Uterus (tissue), 4 donors: ENCODE measurements around the gene PJVK. TPM values are rescaled to one million over a fixed set of nuclear protein-coding genes. Genes with fewer than 3 reads are reported as not detected.

Experiments used
- DNase-seq, 2 donors: peaks; one replicate each; pipeline ENCODE4 v3.0.0-alpha.2; 2019 to 2020
- H3K27ac ChIP-seq, 2 donors: fragments of 200-600 bp; sonication (generic); 1 replicate in 1 of 2; 2 replicates in 1 of 2; pipeline ENCODE4 v1.5.1; 2016 to 2018
- H3K27me3 ChIP-seq, 2 donors: fragments of 200-600 bp; sonication (generic); one replicate each; pipeline ENCODE4 v1.5.1; 2018 to 2019; ENCODE audit warnings: control low read depth in 1 of 2
- H3K36me3 ChIP-seq, 2 donors: fragments of 200-600 bp; sonication (generic); one replicate each; pipeline ENCODE4 v1.5.1; 2019; ENCODE audit warnings: control low read depth in 1 of 2
- H3K4me1 ChIP-seq, 2 donors: fragments of 200-600 bp; sonication (generic); one replicate each; pipeline ENCODE4 v1.5.1; 2018 to 2019; ENCODE audit warnings: control low read depth in 1 of 2
- H3K4me3 ChIP-seq, 2 donors: fragments of 200-600 bp; sonication (generic); 1 replicate in 1 of 2; 2 replicates in 1 of 2; pipeline ENCODE4 v1.5.1; 2018 to 2019; ENCODE audit warnings: mild to moderate bottlenecking in 1 of 2
- H3K9me3 ChIP-seq, 2 donors: fragments of 200-600 bp; sonication (generic); one replicate each; pipeline ENCODE4 v1.5.1; 2019; ENCODE audit warnings: control low read depth in 1 of 2
- CTCF ChIP-seq, 4 experiments: fragments of 200-600 bp in 2 of 4; fragments of 450-650 bp in 2 of 4; sonication (generic) in 2 of 4; IDR thresholded peaks; one replicate each; pipeline ENCODE4 v1.5.1; 2016 to 2019; ENCODE audit warnings: antibody characterized with exemption in 4 of 4, mild to moderate bottlenecking in 2 of 4, moderate library complexity in 1 of 4
- POLR2A ChIP-seq, 2 donors: fragments of 450-650 bp; IDR thresholded peaks; one replicate each; pipeline ENCODE4 v1.6.1; 2016; ENCODE audit warnings: antibody characterized with exemption in 2 of 2, mild to moderate bottlenecking in 1 of 2, moderate library complexity in 1 of 2
- intact Hi-C: fragments of 100-400 bp; cut with DNase I; formaldehyde crosslinking; loops from one replicate; pipeline ENCODE4 v1.15.1; 2023; ENCODE audit warnings: low total_unique reads
- total RNA-seq, 4 donors: library from RNA; depleted of rRNA in 3 of 4; stranded (reverse); fragments of >200 nt in 3 of 4; gene quantifications; one replicate each; pipeline versions ENCODE4 v1.1.0 to v1.2.4, GENCODE V29; 2014 to 2023
- donor health status: DM: yes; HTN: yes; CAD: no.

The PJVK gene
- total RNA-seq, 4 donors from 2014 or later, result 3.8 to 9.4 (median 7.5) TPM; not detected in 1

GRCh38 chr2:178477443-178478129 is 26.4 kb downstream of the PJVK start:
- intact Hi-C loops, result no loop called here
- no peaks in the 10 kb centered on the region for H3K9me3 ChIP-seq
- H3K27ac ChIP-seq, result peak overlapping the region; percentile 93 to 99
- H3K4me3 ChIP-seq, result peak overlapping the region; percentile 68
- H3K36me3 ChIP-seq, result no peaks in the 10 kb centered on the region
- peaks cover 4 to 7% of the 10 kb centered on the region in 2 donors for H3K4me1 ChIP-seq
- no peaks in the 10 kb centered on the region for H3K27me3 ChIP-seq
- TF ChIP-seq POLR2A (IDR thresholded peaks at IDR 0.05) (no peak), CTCF (IDR thresholded peaks at IDR 0.05) (no peak)
- DNase-seq, result no peak

GRCh38 chr2:178478130-178478438 is 26.9 kb downstream of the PJVK start:
- H3K27ac ChIP-seq, result peak overlapping the region; percentile 93 to 99
- H3K4me3 ChIP-seq, result peak overlapping the region; percentile 68
- TF ChIP-seq CTCF (IDR thresholded peaks at IDR 0.05) (no peak), POLR2A (IDR thresholded peaks at IDR 0.05) (no peak)
- H3K36me3 ChIP-seq, result no peaks in the 10 kb centered on the region
- DNase-seq, result peak in 1 of 2 donors; percentile 20
- no peaks in the 10 kb centered on the region for H3K9me3 ChIP-seq
- intact Hi-C loops, result no loop called here
- no peaks in the 10 kb centered on the region for H3K27me3 ChIP-seq
- peaks cover 7 to 8% of the 10 kb centered on the region in 2 donors for H3K4me1 ChIP-seq

GRCh38 chr2:178478439-178479274 is 27.5 kb downstream of the PJVK start, which contains the start of gene FKBP7:
FKBP7 (minus strand) TSS chr2:178478600; CDS start chr2:178478499, 101 bp downstream.
- intact Hi-C loops, result no loop called here
- Histone ChIP-seq H3K27me3 (no peaks in the 10 kb centered on the region), H3K4me3 (peak within 1 kb of the TSS; percentile 68), H3K9me3 (no peaks in the 10 kb centered on the region), H3K36me3 (no peaks in the 10 kb centered on the region), H3K27ac (peak within 1 kb of the TSS; percentile 93 to 99), H3K4me1 (peaks cover 7 to 8% of the 10 kb centered on the region in 2 donors)
- peak; percentile 78 for TF ChIP-seq POLR2A (IDR thresholded peaks at IDR 0.05)
- TF ChIP-seq CTCF (IDR thresholded peaks at IDR 0.05), result peak; percentile 20 to 35 (median 28)
- DNase-seq, result peak; percentile 84 to 88

- intact Hi-C loops, result no loop called here
- no peaks in the 10 kb centered on the region for H3K27me3 ChIP-seq
- H3K27ac ChIP-seq, result peak overlapping the region; percentile 93 to 99
- no peaks in the 10 kb centered on the region for H3K36me3 ChIP-seq
- DNase-seq, result no peak
- TF ChIP-seq CTCF (IDR thresholded peaks at IDR 0.05) (no peak), POLR2A (IDR thresholded peaks at IDR 0.05) (no peak)
- no peaks in the 10 kb centered on the region for H3K9me3 ChIP-seq
- peaks cover 7 to 8% of the 10 kb centered on the region in 2 donors for H3K4me1 ChIP-seq
- peak overlapping the region; percentile 68 for H3K4me3 ChIP-seq
Observed at GRCh38 chr2:178479275-178479616, 28.1 kb downstream of the PJVK start.

GRCh38 chr2:178479758-178480226 is 28.6 kb downstream of the PJVK start:
- peaks cover 7 to 8% of the 10 kb centered on the region in 2 donors for H3K4me1 ChIP-seq
- intact Hi-C loops, result loop anchor here (2.0 kb wide), 1 partner anchor 29 kb away; the partner anchor contains the start of genes PJVK and PRKRA

More at GRCh38 chr2:178479758-178480226, 28.6 kb downstream of the PJVK start:
- TF ChIP-seq POLR2A (IDR thresholded peaks at IDR 0.05) (no peak), CTCF (IDR thresholded peaks at IDR 0.05) (no peak)
- peak overlapping the region; percentile 93 to 99 for H3K27ac ChIP-seq
- no peak for DNase-seq
- peak overlapping the region; percentile 68 to 96 for H3K4me3 ChIP-seq
- no peaks in the 10 kb centered on the region for H3K9me3 ChIP-seq
- no peaks in the 10 kb centered on the region for H3K27me3 ChIP-seq
- H3K36me3 ChIP-seq, result no peaks in the 10 kb centered on the region
